Omental fat pad (tissue), 4 donors: Measurements from ENCODE around the gene CDC27. TPM values are rescaled to one million over a fixed set of nuclear protein-coding genes. Genes with fewer than 3 reads are reported as not detected.
A peak's percentile ranks its signal among the peaks of the same experiment; 100 is the strongest.

Experiments
- ATAC-seq: fragments of 150-250 bp; one replicate; pipeline ENCODE4 v1.9.1; 2016; ENCODE audit warnings: mild to moderate bottlenecking, moderate library complexity; ENCODE audit not compliant: low FRiP score
- DNase-seq: peaks from one replicate; pipeline ENCODE4 v3.0.0-alpha.2; 2019; ENCODE audit warnings: low spot score
- total RNA-seq, 4 donors: library from RNA; depleted of rRNA; stranded (reverse); fragments of >200 nt; gene quantifications; one replicate each; pipeline ENCODE4 v1.1.0, GENCODE V29; 2016
- TF ChIP-seq, protein P1 (sequence below), 3 donors: fragments of 450-650 bp; IDR thresholded peaks; one replicate each; pipeline ENCODE4 v1.5.1; 2016 to 2017; ENCODE audit warnings: antibody characterized with exemption in 3 of 3, mild to moderate bottlenecking in 3 of 3, moderate library complexity in 2 of 3

CDC27 gene
- total RNA-seq, 4 donors from 2014 or later = 66.1 to 95.8 (median 76.2) TPM

GRCh38 chr17:47231866-47232265, 42.8 kb upstream of the CDC27 start:
- TF ChIP-seq, protein P1, sequence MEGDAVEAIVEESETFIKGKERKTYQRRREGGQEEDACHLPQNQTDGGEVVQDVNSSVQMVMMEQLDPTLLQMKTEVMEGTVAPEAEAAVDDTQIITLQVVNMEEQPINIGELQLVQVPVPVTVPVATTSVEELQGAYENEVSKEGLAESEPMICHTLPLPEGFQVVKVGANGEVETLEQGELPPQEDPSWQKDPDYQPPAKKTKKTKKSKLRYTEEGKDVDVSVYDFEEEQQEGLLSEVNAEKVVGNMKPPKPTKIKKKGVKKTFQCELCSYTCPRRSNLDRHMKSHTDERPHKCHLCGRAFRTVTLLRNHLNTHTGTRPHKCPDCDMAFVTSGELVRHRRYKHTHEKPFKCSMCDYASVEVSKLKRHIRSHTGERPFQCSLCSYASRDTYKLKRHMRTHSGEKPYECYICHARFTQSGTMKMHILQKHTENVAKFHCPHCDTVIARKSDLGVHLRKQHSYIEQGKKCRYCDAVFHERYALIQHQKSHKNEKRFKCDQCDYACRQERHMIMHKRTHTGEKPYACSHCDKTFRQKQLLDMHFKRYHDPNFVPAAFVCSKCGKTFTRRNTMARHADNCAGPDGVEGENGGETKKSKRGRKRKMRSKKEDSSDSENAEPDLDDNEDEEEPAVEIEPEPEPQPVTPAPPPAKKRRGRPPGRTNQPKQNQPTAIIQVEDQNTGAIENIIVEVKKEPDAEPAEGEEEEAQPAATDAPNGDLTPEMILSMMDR (IDR thresholded peaks at IDR 0.05) = no peak
- no peak for ATAC-seq
- no peak for DNase-seq

DNA sequence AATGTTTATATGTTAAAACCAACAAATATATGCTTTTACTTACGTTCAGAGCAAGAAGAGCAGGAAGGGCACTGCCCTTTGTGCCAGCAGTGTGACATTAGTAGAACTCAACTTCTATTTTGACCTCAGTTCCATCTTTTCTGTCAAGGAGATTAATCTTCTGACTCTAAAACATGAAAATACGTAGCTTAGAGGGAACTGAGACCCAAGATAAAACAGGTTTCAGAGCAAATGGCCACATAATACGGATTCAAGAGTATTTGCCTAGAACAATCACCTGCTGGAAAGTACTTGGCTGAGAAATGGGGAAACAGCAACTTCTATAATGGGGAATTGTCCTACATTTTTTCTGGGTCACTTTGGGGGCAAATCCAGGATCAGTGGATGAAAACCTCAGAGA, 42.2 kb upstream of the CDC27 start:
- DNase-seq (no peak), ATAC-seq (no peak)
- TF ChIP-seq, protein P1 (IDR thresholded peaks at IDR 0.05) = no peak

GRCh38 chr17:47230864-47231263, 41.8 kb upstream of the CDC27 start:
- TF ChIP-seq, protein P1 (IDR thresholded peaks at IDR 0.05) = no peak
- ATAC-seq (no peak), DNase-seq (no peak)

DNA sequence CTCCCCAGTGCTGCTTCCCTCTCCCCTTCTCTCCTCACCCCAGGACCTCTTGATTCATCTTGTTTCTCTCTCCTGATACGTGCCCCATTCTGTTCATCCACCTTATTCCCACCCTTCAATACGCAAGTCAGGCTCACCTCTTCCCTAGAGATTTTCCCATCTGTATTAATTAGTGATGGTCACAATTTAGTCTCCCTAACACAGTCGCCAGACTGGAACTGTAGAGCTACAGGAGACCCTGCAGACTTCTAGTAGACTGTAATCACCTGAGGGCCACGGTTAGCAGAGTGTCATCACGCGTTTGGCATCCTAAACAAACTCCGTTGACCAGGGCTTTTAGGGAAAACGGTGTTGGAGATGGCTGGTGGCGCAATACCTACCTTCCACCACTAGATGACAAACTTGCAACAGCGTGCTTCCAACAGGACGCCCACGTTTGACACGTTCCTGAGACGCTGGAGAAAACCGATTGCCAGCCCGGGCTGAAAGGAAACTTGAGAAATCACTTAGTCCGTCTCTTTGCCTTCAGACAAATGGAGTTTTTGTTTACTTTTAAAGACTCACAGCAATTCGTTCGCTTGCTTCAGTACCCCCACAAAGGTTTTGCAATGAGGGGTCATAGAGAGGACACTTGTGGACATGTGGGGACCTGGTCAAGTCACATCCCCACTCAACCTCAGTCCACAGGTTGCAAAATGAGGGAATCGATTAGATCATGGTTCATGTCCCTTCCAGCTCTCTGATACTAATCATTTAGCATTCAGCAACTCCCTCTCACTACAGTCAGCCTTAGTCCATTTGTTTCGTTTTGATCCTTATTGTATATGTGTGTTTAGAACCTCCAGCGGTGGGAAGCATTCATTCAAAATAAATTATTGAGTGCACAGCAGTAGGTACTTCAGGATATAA, 40.7 kb upstream of the CDC27 start:
- ATAC-seq (peak; percentile 83), DNase-seq (peak; percentile 64)
- TF ChIP-seq, protein P1 (IDR thresholded peaks at IDR 0.05) = peak in 2 of 3 donors; percentile 41 to 91

DNA sequence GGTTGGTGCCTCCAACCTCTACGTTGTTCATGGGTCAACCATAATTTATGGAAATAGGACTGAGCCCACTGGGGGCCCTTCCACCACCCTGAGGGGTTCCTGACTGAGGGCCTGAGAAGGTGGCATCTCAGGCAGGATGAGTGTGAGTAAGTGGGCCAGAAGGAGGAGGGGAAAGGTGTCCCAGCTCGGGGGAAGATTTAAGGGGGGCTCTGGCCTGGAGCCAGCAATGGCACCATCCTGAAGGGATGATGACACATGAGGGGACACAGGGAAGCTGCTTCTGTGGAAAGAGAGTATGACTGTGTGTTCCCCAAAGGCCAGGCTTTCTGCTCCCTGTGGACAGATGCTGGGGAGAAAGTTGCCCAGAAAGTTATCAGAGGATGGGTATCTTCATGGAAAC, 38.8 kb upstream of the CDC27 start:
- DNase-seq = no peak
- no peak for ATAC-seq
- TF ChIP-seq, protein P1 (IDR thresholded peaks at IDR 0.05) = no peak

- no peak for ATAC-seq
- DNase-seq = no peak
- TF ChIP-seq, protein P1 (IDR thresholded peaks at IDR 0.05) = no peak
Measured at GRCh38 chr17:47225911-47226688, 37.0 kb upstream of the CDC27 start.
